ENCODE data around the gene CCDC92. TPM values are rescaled to one million over a fixed set of nuclear protein-coding genes. Genes with fewer than 3 reads are reported as not detected.

CCDC92 gene
- total and polyA plus RNA-seq, 2 of the 8 experiments (the other 6 are each of a cell fraction or from before 2014, with no cell fraction given) = 0.43 to 0.51 TPM

GRCh38 chr12:123937707-123938591 lies 34.7 kb downstream of the CCDC92 start:
- Histone ChIP-seq H2BK20ac (ENCODE audit: low read length) (no peak overlapping the region), H2BK15ac (ENCODE audit: low read length) (no peak overlapping the region), H4K8ac (ENCODE audit: extremely low read depth, insufficient read depth, low read length) (peak overlapping the region; percentile 72; the same call in 1 of the 2 replicates), H3K4me2 (ENCODE audit: insufficient read depth in 1 of 2, low read depth in 2 of 2, low read length in 2 of 2) (no peak overlapping the region), H3K79me2 (ENCODE audit: control insufficient read depth in 1 of 2, insufficient read depth in 2 of 2, low read length in 2 of 2) (no peaks in the 10 kb centered on the region), H2BK5ac (ENCODE audit: low read depth, low read length) (no peak overlapping the region), H3K9me3 (ENCODE audit: insufficient read depth in 2 of 2, low read depth in 1 of 2, low read length in 1 of 2) (no peaks in the 10 kb centered on the region), H2BK12ac (ENCODE audit: low read depth, low read length) (no peak overlapping the region), H4K5ac (ENCODE audit: insufficient read length, low read depth, low read length) (no peak overlapping the region), H3K27me3 (replicated peaks in 1 of 4; ENCODE audit: control insufficient read depth in 3 of 4, extremely low read depth in 1 of 4, insufficient read depth in 3 of 4, low read length in 3 of 4) (peaks cover 0 to 2% (median 0%) of the 10 kb centered on the region in 4 experiments; a peak in 1 of 7 replicates), H3K56ac (replicated peaks; ENCODE audit: insufficient read length, low read depth, low read length) (no peak overlapping the region), H4K91ac (replicated peaks; ENCODE audit: insufficient read length, low read length) (no peak overlapping the region), H3K4ac (replicated peaks; ENCODE audit: insufficient read length, low read depth, low read length) (no peak overlapping the region), H3K18ac (ENCODE audit: extremely low read depth, low read length) (no peak overlapping the region), H3K14ac (ENCODE audit: insufficient read length) (no peak overlapping the region), H2AFZ (ENCODE audit: low read length) (no peak overlapping the region), H2BK120ac (replicated peaks; ENCODE audit: low read depth, low read length) (no peak overlapping the region), H3K23ac (ENCODE audit: insufficient read length) (no peak overlapping the region), H3K9ac (replicated peaks in 1 of 4; ENCODE audit: extremely low read depth in 1 of 4, low read depth in 3 of 4, low read length in 3 of 4) (no peak overlapping the region), H2AK5ac (ENCODE audit: low read depth, low read length) (no peak overlapping the region), H3K4me1 (replicated peaks in 1 of 4; ENCODE audit: control insufficient read depth in 3 of 4, insufficient read depth in 4 of 4, low read length in 3 of 4) (no peaks in the 10 kb centered on the region), H3K79me1 (ENCODE audit: low read depth, low read length) (no peaks in the 10 kb centered on the region), H3K4me3 (ENCODE audit: extremely low read depth in 1 of 4, insufficient read depth in 2 of 4, low read depth in 3 of 4, low read length in 4 of 4) (no peak overlapping the region), H3K27ac (ENCODE audit: low read depth, low read length) (no peak overlapping the region), H3K36me3 (ENCODE audit: control insufficient read depth in 2 of 4, insufficient read depth in 4 of 4, low read length in 3 of 4) (no peaks in the 10 kb centered on the region), H3K23me2 (ENCODE audit: low read depth, low read length) (no peaks in the 10 kb centered on the region), H4K20me1 (replicated peaks in 1 of 2; ENCODE audit: control insufficient read depth in 1 of 2, insufficient read depth in 2 of 2, low read length in 2 of 2) (no peaks in the 10 kb centered on the region)
- POLR2A ChIA-PET (ENCODE audit: partially characterized antibody) = no interaction called here
- CTCF ChIA-PET (ENCODE audit: partially characterized antibody) = interaction anchor here (0.8 to 5.2 kb wide), 31 partner anchors 8 to 384 kb away, joined by 3 to 26 read pairs (median 5); partner anchors contain the start of gene DNAH10
- TF ChIP-seq KDM5A (IDR thresholded peaks at IDR 0.05; ENCODE audit: low read length) = no peak
- FAIRE-seq (no peak), DNase-seq (ENCODE audit: low read depth in 1 of 2, low spot score in 2 of 2) (no peak)
- 85% methylated on average over 16 of the region's 16 CpGs; no CpG with 5 or more reads in 1 of the 2 experiments for WGBS, 2 experiments (ENCODE audit: extremely low coverage in 1 of 2, insufficient coverage in 1 of 2, insufficient read length in 1 of 2, insufficient replicate concordance in 2 of 2, low coverage in 1 of 2, low lambda C conversion rate in 2 of 2, missing lambda C conversion rate in 1 of 2)
